HEK293 (cell line): ENCODE results near the gene FBXO9.

ENCODE experiments used
- GFI1B ChIP-seq: fragments of 450-650 bp; formaldehyde crosslinking; IDR thresholded peaks from 2 replicates; pipeline ENCODE4 v1.5.1; 2016; ENCODE audit warnings: missing biosample characterization, missing genetic modification characterization
- ZBTB48 ChIP-seq: fragments of 450-650 bp; formaldehyde crosslinking; IDR thresholded peaks from 2 replicates; pipeline ENCODE4 v1.5.1; 2016; ENCODE audit warnings: missing biosample characterization, missing genetic modification characterization
- ZFP37 ChIP-seq: fragments of 450-650 bp; formaldehyde crosslinking; IDR thresholded peaks from 2 replicates; pipeline ENCODE4 v1.5.1; 2016; ENCODE audit warnings: missing biosample characterization, missing genetic modification characterization
- ZNF138 ChIP-seq: fragments of 450-650 bp; formaldehyde crosslinking; IDR thresholded peaks from 2 replicates; pipeline ENCODE4 v1.5.1; 2016; ENCODE audit warnings: missing biosample characterization, missing genetic modification characterization, borderline replicate concordance
- ZNF274 ChIP-seq, 2 experiments: fragments of 200-500 bp in 1 of 2; fragments of 450-650 bp in 1 of 2; sonication (Bioruptor generic) in 1 of 2; formaldehyde crosslinking in 1 of 2; IDR thresholded peaks; 2 replicates each; pipeline versions ENCODE4 v1.5.1 to v1.6.1; 2014 to 2016; ENCODE audit warnings: borderline replicate concordance in 1 of 2, inconsistent platforms in 1 of 2, low read length in 1 of 2, missing biosample characterization in 1 of 2, missing genetic modification characterization in 1 of 2
- ZNF530 ChIP-seq: fragments of 450-650 bp; formaldehyde crosslinking; IDR thresholded peaks from 2 replicates; pipeline ENCODE4 v1.5.1; 2016; ENCODE audit warnings: low read depth, missing biosample characterization, missing genetic modification characterization
- TF ChIP-seq, protein P1 (sequence below): fragments of 450-650 bp; formaldehyde crosslinking; IDR thresholded peaks from 2 replicates; pipeline ENCODE4 v1.5.1; 2016; ENCODE audit warnings: missing biosample characterization, missing genetic modification characterization
- TF ChIP-seq, protein P2 (sequence below): fragments of 450-650 bp; formaldehyde crosslinking; IDR thresholded peaks from 2 replicates; pipeline ENCODE4 v1.5.1; 2016; ENCODE audit warnings: missing biosample characterization, missing genetic modification characterization
- TF ChIP-seq, protein P3 (sequence below): fragments of 450-650 bp; formaldehyde crosslinking; IDR thresholded peaks from 2 replicates; pipeline ENCODE4 v1.5.1; 2017; ENCODE audit warnings: missing biosample characterization, missing genetic modification characterization
- TF ChIP-seq, protein P4 (sequence below): fragments of 450-650 bp; formaldehyde crosslinking; IDR thresholded peaks from 2 replicates; pipeline ENCODE4 v1.5.1; 2016; ENCODE audit warnings: missing biosample characterization, missing genetic modification characterization

DNA sequence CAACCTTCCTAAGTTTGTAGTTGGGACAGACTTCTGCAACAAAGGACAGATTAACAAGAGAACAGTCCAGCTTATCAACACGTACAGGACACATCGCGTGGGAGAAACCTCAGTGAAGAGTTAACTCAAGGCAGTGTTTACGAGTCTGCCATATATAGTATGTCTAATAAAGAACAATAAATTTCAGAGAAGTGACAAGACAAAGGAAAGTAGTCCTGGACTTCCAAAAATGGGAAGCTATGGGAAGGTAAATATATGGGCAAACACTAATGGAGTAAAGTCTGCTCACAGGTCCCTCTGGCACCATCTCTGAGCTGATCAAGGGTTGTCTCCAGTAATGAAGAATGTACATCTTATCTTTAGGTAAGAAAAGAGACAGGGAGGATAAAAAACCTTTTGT, 48.5 kb downstream of the FBXO9 start:
- TF ChIP-seq ZNF138 (tag by site-specific recombination), result no peak
- no peak for TF ChIP-seq ZFP37
- no peak for TF ChIP-seq ZBTB48 (tag by site-specific recombination)
- no peak for TF ChIP-seq GFI1B
- TF ChIP-seq, protein P1, sequence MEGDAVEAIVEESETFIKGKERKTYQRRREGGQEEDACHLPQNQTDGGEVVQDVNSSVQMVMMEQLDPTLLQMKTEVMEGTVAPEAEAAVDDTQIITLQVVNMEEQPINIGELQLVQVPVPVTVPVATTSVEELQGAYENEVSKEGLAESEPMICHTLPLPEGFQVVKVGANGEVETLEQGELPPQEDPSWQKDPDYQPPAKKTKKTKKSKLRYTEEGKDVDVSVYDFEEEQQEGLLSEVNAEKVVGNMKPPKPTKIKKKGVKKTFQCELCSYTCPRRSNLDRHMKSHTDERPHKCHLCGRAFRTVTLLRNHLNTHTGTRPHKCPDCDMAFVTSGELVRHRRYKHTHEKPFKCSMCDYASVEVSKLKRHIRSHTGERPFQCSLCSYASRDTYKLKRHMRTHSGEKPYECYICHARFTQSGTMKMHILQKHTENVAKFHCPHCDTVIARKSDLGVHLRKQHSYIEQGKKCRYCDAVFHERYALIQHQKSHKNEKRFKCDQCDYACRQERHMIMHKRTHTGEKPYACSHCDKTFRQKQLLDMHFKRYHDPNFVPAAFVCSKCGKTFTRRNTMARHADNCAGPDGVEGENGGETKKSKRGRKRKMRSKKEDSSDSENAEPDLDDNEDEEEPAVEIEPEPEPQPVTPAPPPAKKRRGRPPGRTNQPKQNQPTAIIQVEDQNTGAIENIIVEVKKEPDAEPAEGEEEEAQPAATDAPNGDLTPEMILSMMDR, result no peak
- no peak for TF ChIP-seq ZNF530 (tag by site-specific recombination)
- TF ChIP-seq ZNF274 (IDR thresholded peaks at IDR 0.05; ENCODE audit: low read length), result no peak
- no peak for TF ChIP-seq ZNF274 (tag by site-specific recombination; IDR thresholded peaks at IDR 0.05; ENCODE audit: borderline replicate concordance)
- TF ChIP-seq, protein P2, sequence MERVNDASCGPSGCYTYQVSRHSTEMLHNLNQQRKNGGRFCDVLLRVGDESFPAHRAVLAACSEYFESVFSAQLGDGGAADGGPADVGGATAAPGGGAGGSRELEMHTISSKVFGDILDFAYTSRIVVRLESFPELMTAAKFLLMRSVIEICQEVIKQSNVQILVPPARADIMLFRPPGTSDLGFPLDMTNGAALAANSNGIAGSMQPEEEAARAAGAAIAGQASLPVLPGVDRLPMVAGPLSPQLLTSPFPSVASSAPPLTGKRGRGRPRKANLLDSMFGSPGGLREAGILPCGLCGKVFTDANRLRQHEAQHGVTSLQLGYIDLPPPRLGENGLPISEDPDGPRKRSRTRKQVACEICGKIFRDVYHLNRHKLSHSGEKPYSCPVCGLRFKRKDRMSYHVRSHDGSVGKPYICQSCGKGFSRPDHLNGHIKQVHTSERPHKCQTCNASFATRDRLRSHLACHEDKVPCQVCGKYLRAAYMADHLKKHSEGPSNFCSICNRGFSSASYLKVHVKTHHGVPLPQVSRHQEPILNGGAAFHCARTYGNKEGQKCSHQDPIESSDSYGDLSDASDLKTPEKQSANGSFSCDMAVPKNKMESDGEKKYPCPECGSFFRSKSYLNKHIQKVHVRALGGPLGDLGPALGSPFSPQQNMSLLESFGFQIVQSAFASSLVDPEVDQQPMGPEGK (tag by site-specific recombination), result no peak
- TF ChIP-seq, protein P3, sequence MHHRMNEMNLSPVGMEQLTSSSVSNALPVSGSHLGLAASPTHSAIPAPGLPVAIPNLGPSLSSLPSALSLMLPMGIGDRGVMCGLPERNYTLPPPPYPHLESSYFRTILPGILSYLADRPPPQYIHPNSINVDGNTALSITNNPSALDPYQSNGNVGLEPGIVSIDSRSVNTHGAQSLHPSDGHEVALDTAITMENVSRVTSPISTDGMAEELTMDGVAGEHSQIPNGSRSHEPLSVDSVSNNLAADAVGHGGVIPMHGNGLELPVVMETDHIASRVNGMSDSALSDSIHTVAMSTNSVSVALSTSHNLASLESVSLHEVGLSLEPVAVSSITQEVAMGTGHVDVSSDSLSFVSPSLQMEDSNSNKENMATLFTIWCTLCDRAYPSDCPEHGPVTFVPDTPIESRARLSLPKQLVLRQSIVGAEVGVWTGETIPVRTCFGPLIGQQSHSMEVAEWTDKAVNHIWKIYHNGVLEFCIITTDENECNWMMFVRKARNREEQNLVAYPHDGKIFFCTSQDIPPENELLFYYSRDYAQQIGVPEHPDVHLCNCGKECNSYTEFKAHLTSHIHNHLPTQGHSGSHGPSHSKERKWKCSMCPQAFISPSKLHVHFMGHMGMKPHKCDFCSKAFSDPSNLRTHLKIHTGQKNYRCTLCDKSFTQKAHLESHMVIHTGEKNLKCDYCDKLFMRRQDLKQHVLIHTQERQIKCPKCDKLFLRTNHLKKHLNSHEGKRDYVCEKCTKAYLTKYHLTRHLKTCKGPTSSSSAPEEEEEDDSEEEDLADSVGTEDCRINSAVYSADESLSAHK (tag by site-specific recombination), result no peak
- TF ChIP-seq, protein P4, sequence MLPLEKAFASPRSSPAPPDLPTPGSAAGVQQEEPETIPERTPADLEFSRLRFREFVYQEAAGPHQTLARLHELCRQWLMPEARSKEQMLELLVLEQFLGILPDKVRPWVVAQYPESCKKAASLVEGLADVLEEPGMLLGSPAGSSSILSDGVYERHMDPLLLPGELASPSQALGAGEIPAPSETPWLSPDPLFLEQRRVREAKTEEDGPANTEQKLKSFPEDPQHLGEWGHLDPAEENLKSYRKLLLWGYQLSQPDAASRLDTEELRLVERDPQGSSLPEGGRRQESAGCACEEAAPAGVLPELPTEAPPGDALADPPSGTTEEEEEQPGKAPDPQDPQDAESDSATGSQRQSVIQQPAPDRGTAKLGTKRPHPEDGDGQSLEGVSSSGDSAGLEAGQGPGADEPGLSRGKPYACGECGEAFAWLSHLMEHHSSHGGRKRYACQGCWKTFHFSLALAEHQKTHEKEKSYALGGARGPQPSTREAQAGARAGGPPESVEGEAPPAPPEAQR (tag by site-specific recombination), result no peak
